K562 (cell line): ENCODE results near the gene CKMT2. TPM values are rescaled to one million over a fixed set of nuclear protein-coding genes. Genes with fewer than 3 reads are reported as not detected.

ENCODE experiments used
- CBX1 ChIP-seq: sonication (generic); IDR thresholded peaks from 2 replicates; pipeline ENCODE4 v1.6.1; 2016; ENCODE audit warnings: antibody characterized with exemption, low read depth, mild to moderate bottlenecking
- CSDE1 ChIP-seq, 2 experiments: fragments of 450-650 bp; IDR thresholded peaks; 2 replicates each; pipeline ENCODE4 v1.6.1; 2016; ENCODE audit warnings: mild to moderate bottlenecking in 1 of 2
- KLF1 ChIP-seq: fragments of 450-650 bp; IDR thresholded peaks from 2 replicates; pipeline ENCODE4 v1.6.1; 2016; ENCODE audit warnings: missing genetic modification characterization, missing compliant biosample characterization
- MAFF ChIP-seq: IDR thresholded peaks from 2 replicates; pipeline ENCODE4 v1.6.1; 2012; ENCODE audit warnings: low read length, improper control_type of control experiment
- NONO ChIP-seq, 2 experiments: fragments of 200-400 bp in 1 of 2; fragments of 450-650 bp in 1 of 2; formaldehyde crosslinking in 1 of 2; IDR thresholded peaks; 2 replicates each; pipeline ENCODE4 v1.6.1; 2017; ENCODE audit warnings: low read depth in 2 of 2, mild to moderate bottlenecking in 2 of 2, moderate library complexity in 2 of 2, low read length in 1 of 2
- ZNF212 ChIP-seq: fragments of 450-650 bp; formaldehyde crosslinking; IDR thresholded peaks from 2 replicates; pipeline ENCODE4 v1.4.0; 2020; ENCODE audit warnings: mild to moderate bottlenecking
- polyA plus RNA-seq, 8 experiments: library from polyadenylated mRNA; depleted of rRNA in 4 of 8; stranded (reverse) in 5 of 8; unstranded in 3 of 8; fragments of >200 nt; fragmentation: Nextera tagmentation in 2 of 8; fragmentation: Illumina TruSeq in 1 of 8; extraction: Ambion mirVana in 2 of 8; extraction: Trizol in 1 of 8; gene quantifications; 2 replicates each; pipeline versions ENCODE4 v1.2.1 to v1.2.3, GENCODE V29; 2011 to 2014; ENCODE audit warnings: inconsistent platforms in 1 of 8, missing spikeins in 1 of 8
- total RNA-seq, 7 experiments: library from RNA; depleted of rRNA in 6 of 7; stranded (reverse); fragments of >200 nt in 6 of 7; fragmentation: Illumina TruSeq in 2 of 7; extraction: Trizol in 2 of 7; gene quantifications; 2 replicates each; pipeline versions ENCODE4 v1.2.1 to v1.2.3, GENCODE V29; 2011 to 2021; ENCODE audit warnings: low replicate concordance in 1 of 7
- TF ChIP-seq, protein P1 (sequence below): fragments of 250-450 bp; sonication (Bioruptor Pico); IDR thresholded peaks from 2 replicates; pipeline ENCODE4 v1.8.0; 2022; ENCODE audit warnings: inconsistent platforms
- TF ChIP-seq, protein P2 (sequence below): fragments of 450-650 bp; formaldehyde crosslinking; IDR thresholded peaks from 2 replicates; pipeline ENCODE4 v1.4.0; 2022; ENCODE audit warnings: missing genetic modification characterization
- TF ChIP-seq, protein P3 (sequence below), 2 experiments: IDR thresholded peaks in 1 of 2; conservative IDR thresholded peaks in 1 of 2; 2 replicates each; pipeline ENCODE4 v1.6.1; 2016; ENCODE audit warnings: low read depth in 2 of 2, mild to moderate bottlenecking in 1 of 2, missing compliant biosample characterization in 1 of 2, missing genetic modification characterization in 1 of 2, moderate library complexity in 1 of 2

CKMT2 gene
- total and polyA plus RNA-seq, 9 of the 15 experiments (the other 6 are each of a cell fraction or from before 2014, with no cell fraction given): 0.03 TPM; not detected in 8

DNA sequence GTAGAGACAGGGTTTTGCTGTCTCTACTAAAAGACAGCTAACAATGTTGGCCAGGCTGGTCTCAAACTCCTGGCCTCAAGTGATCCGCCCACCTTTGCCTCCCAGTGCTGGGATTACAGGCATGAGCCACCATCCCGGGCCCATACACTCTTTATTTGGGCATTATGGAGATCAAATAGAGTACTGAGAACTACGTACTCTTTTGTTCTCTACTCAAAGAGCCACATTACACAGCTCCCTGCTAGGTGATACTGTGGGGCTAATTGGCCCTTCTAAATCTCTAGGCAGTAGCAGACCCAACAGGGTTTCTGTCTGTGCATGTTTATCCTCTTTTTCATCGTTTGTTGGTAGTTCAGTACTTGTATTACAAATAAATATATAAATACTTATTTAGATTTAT is 16.1 kb downstream of the CKMT2 start (continued):
- TF ChIP-seq CBX1 (no peak), NONO (IDR thresholded peaks at IDR 0.05; ENCODE audit: low read depth in 2 of 2, low read length in 1 of 2) (no peak), CSDE1 (IDR thresholded peaks at IDR 0.05) (no peak), MAFF (no peak), ZNF212 (CRISPR knock-in tag) (no peak), KLF1 (tag) (no peak)
- TF ChIP-seq, protein P1, sequence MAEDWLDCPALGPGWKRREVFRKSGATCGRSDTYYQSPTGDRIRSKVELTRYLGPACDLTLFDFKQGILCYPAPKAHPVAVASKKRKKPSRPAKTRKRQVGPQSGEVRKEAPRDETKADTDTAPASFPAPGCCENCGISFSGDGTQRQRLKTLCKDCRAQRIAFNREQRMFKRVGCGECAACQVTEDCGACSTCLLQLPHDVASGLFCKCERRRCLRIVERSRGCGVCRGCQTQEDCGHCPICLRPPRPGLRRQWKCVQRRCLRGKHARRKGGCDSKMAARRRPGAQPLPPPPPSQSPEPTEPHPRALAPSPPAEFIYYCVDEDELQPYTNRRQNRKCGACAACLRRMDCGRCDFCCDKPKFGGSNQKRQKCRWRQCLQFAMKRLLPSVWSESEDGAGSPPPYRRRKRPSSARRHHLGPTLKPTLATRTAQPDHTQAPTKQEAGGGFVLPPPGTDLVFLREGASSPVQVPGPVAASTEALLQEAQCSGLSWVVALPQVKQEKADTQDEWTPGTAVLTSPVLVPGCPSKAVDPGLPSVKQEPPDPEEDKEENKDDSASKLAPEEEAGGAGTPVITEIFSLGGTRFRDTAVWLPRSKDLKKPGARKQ (CRISPR knock-in tag): no peak
- TF ChIP-seq, protein P2, sequence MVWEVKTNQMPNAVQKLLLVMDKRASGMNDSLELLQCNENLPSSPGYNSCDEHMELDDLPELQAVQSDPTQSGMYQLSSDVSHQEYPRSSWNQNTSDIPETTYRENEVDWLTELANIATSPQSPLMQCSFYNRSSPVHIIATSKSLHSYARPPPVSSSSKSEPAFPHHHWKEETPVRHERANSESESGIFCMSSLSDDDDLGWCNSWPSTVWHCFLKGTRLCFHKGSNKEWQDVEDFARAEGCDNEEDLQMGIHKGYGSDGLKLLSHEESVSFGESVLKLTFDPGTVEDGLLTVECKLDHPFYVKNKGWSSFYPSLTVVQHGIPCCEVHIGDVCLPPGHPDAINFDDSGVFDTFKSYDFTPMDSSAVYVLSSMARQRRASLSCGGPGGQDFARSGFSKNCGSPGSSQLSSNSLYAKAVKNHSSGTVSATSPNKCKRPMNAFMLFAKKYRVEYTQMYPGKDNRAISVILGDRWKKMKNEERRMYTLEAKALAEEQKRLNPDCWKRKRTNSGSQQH (CRISPR knock-in tag): no peak
- TF ChIP-seq, protein P3, sequence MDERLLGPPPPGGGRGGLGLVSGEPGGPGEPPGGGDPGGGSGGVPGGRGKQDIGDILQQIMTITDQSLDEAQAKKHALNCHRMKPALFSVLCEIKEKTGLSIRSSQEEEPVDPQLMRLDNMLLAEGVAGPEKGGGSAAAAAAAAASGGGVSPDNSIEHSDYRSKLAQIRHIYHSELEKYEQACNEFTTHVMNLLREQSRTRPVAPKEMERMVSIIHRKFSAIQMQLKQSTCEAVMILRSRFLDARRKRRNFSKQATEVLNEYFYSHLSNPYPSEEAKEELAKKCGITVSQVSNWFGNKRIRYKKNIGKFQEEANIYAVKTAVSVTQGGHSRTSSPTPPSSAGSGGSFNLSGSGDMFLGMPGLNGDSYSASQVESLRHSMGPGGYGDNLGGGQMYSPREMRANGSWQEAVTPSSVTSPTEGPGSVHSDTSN (CRISPR knock-in tag; IDR thresholded peaks at IDR 0.05; ENCODE audit: low read depth): no peak
- TF ChIP-seq, protein P3 (tag; conservative IDR thresholded peaks at IDR 0.05; ENCODE audit: low read depth): no peak
- TF ChIP-seq, all 486 proteins: peak for 0
